Measurements from ENCODE around the gene FLAD1.
A peak's percentile ranks its signal among the peaks of the same experiment; 100 is the strongest.

Gene FLAD1

DNA sequence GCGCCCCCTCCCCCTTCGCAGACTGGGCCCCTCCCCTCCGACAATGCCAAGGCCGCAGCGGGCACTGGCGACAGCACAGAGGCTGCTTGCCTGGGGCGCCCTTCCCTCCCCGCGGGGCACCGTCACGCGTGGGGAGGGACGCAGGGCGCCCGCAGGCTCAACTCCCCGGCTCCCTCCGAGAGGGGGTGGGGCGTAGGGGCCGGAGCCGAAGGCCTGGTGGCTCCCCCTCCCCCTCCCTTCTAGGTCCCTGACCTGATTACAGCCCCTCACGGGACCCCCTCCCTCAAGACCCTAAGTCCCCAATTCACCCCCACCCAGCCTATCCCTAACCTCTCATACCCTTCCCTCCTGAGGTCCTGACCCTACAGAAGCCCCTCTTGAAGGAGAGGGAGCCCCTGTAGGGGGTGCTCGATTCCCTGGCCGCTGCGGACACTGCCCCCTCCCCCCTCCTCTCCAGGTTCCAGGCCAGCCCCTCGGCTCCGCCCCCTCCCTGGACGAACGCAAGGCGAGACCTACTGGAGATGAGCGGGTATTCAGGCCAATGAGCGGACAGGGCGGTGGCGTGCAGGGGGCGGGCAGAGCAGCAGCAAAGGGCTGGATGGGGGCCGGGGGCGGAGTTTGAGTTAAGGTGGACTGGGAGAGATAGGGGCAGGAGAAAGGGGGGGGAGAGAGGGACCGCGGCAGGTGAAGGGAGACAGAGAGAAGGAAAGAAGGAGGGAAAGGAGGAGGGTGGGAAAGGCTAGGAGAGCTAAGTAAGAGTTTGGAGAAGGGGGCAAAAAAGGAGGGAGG is 18.7 kb downstream of the FLAD1 start:
- H3K27ac ChIP-seq, result peak overlapping the region; percentile 96
- no peak; the same call in 1 of the 2 replicates for TF ChIP-seq POLR2AphosphoS5 (IDR thresholded peaks at IDR 0.05; ENCODE audit: borderline replicate concordance, low read depth, low read length)
- TF ChIP-seq FOXP2 (optimal IDR thresholded peaks at IDR 0.05; ENCODE audit: control extremely low read depth, extremely low read length, insufficient read depth), result no peak
- no peak for TF ChIP-seq EZH2 (IDR thresholded peaks at IDR 0.05)
- peak overlapping the region; percentile 95 for H3K4me3 ChIP-seq
- peak; percentile 82 for DNase-seq (ENCODE audit: low read depth, low spot score)
- no peaks in the 10 kb centered on the region for H3K36me3 ChIP-seq (ENCODE audit: insufficient read depth, low read length)
- H3K9ac ChIP-seq (ENCODE audit: insufficient read length), result peak overlapping the region; percentile 9
- H3K9me3 ChIP-seq (ENCODE audit: low read depth, low read length), result no peaks in the 10 kb centered on the region

DNA sequence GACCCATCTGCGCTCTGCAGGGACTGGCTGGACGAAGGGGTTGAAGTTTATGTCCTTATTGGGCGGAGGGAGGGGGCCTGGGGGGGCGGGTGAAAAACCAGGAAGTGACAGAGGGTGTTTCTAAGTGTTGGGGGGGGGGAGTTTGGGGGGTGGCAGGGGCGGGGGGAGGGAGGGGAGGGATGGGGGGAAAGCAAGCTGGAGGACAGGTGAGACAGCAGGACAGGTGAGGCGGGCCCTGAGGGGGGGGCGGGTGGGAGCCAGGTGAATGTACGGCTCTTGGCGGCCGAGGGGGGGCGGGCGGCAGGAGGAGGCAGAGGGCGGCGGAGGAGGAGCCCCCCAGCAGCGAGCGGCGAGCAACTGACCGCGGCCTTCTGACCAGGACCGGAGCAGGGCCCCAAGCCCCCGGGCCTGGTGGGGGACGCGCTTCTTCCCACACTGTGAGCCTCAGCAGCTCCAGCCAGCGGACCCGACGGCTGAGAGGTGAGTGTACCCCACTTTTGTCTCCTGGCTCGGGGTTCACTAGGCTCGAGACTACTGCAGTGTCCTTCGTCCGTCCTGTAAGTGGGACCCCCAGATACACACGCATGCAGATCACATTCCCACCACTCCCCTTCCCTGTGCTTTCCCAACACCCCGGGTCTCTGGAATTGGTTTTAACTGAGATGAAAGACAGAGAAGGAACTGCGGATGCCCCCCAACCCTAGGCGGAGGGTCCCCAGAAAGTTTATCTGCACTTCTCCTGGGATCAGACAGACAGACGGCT is 19.5 kb downstream of the FLAD1 start, which contains the start of gene ZBTB7B:
ZBTB7B (plus strand) TSS at position 339 of the 763 bp plus-strand sequence. CDS start 11,859 bp downstream, outside the sequence.
- Histone ChIP-seq H3K4me3 (peak within 1 kb of the TSS; percentile 96), H3K36me3 (ENCODE audit: insufficient read depth, low read length) (no peaks in the 10 kb centered on the region), H3K27ac (peak within 1 kb of the TSS; percentile 96), H3K9me3 (ENCODE audit: low read depth, low read length) (no peaks in the 10 kb centered on the region), H3K9ac (ENCODE audit: insufficient read length) (peak within 1 kb of the TSS; percentile 87)
- no peak for DNase-seq (ENCODE audit: low read depth, low spot score)
- TF ChIP-seq FOXP2 (optimal IDR thresholded peaks at IDR 0.05; ENCODE audit: control extremely low read depth, extremely low read length, insufficient read depth) (no peak), POLR2AphosphoS5 (IDR thresholded peaks at IDR 0.05; ENCODE audit: borderline replicate concordance, low read depth, low read length) (no peak), EZH2 (IDR thresholded peaks at IDR 0.05) (no peak)

DNA sequence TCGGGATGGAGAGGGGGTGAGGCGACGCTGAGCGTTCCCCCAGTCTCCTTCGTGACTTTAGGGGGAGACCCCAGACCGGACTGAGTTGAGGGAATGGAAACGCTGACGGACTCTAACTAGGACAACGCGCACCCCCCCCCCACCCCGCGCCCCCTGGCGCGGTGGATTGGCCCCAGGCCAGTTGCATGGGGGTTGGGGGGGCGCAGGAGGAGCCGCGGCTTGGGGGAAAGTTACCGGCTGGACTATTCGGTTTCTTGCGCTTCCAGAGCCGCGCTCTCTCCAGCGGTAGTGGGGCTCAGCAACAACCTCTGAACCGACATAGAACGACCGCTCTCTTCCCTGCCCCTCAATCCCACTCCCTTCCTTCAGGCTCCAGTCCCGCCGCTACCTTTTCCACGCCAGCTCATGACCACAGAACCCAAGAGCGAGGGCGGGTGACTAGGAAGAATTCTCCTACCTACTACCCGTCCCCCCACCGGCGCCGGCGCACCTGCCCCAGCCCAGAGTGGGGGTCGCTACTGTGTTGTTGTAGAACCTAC is 20.2 kb downstream of the FLAD1 start:
- Histone ChIP-seq H3K36me3 (ENCODE audit: insufficient read depth, low read length) (no peaks in the 10 kb centered on the region), H3K9ac (ENCODE audit: insufficient read length) (peak overlapping the region; percentile 87), H3K4me3 (peak overlapping the region; percentile 96), H3K9me3 (ENCODE audit: low read depth, low read length) (no peaks in the 10 kb centered on the region), H3K27ac (peak overlapping the region; percentile 96)
- no peak for DNase-seq (ENCODE audit: low read depth, low spot score)
- no peak for TF ChIP-seq EZH2 (IDR thresholded peaks at IDR 0.05)
- no peak for TF ChIP-seq FOXP2 (optimal IDR thresholded peaks at IDR 0.05; ENCODE audit: control extremely low read depth, extremely low read length, insufficient read depth)
- TF ChIP-seq POLR2AphosphoS5 (IDR thresholded peaks at IDR 0.05; ENCODE audit: borderline replicate concordance, low read depth, low read length), result peak; percentile 46

DNA sequence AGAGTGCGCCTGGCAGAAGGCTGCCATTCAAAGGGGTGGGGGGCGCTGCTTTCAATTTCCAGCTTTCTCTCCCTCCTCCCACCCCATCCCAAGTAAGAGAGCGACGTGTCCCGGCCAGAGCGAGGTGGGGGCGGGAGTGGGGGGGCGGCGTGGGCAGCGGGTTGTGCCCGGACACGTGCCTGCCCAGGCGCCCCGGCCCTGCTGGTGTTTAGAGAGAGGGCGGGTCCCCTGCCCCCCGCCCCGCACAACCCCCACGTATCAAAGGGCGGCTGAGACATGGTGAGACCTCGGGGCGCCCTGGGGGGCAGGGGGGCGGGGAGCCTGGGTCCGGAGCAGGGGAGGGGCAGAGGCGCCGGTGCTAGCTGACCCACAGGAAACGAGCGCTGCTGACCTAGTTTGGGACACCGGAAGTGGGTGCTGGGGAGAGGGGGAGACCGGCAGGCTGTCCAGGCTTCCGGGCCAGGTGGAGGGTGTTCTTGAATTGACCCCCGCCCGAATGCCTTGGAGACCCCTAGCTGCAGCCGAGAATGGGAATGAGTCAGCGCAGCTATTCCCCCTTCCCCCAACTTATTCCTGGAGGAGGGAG is 20.7 kb downstream of the FLAD1 start:
- Histone ChIP-seq H3K27ac (peak overlapping the region; percentile 96), H3K9me3 (ENCODE audit: low read depth, low read length) (no peaks in the 10 kb centered on the region), H3K36me3 (ENCODE audit: insufficient read depth, low read length) (no peaks in the 10 kb centered on the region), H3K9ac (ENCODE audit: insufficient read length) (peak overlapping the region; percentile 87), H3K4me3 (peak overlapping the region; percentile 96)
- no peak for DNase-seq (ENCODE audit: low read depth, low spot score)
- no peak for TF ChIP-seq EZH2 (IDR thresholded peaks at IDR 0.05)
- no peak for TF ChIP-seq FOXP2 (optimal IDR thresholded peaks at IDR 0.05; ENCODE audit: control extremely low read depth, extremely low read length, insufficient read depth)
- no peak for TF ChIP-seq POLR2AphosphoS5 (IDR thresholded peaks at IDR 0.05; ENCODE audit: borderline replicate concordance, low read depth, low read length)

DNA sequence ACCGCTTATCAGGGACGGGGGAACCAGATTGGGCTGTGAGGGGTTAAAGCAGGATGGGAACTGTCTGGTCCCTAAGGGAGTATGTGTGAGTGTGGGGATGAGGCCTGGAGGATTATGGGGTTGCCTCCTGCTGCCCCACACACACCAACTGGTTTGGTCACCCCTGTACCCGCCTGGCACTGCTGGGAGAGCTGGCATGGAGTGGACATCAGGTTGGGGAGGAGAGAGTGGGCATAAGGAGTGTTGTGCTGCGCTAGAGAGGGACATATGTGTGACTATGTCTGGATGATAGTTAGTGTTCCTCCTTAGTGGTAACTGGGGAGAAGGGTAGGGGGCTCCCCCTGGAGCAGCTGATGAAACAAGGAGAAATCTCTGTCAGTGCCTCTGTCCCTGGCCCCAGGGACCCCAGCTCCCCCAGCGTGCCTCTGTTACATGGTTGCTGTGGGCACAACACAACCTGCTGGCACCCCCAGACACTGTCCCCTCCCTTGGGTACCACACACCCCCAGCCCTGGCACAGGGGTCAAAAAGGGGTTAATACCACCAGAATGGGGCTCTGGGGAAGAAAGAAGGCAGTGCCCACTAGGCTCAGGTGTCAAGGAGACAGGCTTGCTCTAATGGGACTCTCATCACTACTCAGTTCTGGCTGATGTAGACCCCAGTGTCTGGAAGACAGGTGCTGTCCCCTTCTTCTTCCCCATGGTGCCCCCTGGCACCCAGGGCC is 21.4 kb downstream of the FLAD1 start:
- Histone ChIP-seq H3K36me3 (ENCODE audit: insufficient read depth, low read length) (no peaks in the 10 kb centered on the region), H3K4me3 (peak overlapping the region; percentile 96), H3K9ac (ENCODE audit: insufficient read length) (peak overlapping the region; percentile 87), H3K9me3 (ENCODE audit: low read depth, low read length) (no peaks in the 10 kb centered on the region), H3K27ac (peak overlapping the region; percentile 96)
- no peak for TF ChIP-seq POLR2AphosphoS5 (IDR thresholded peaks at IDR 0.05; ENCODE audit: borderline replicate concordance, low read depth, low read length)
- TF ChIP-seq EZH2 (IDR thresholded peaks at IDR 0.05), result no peak
- TF ChIP-seq FOXP2 (optimal IDR thresholded peaks at IDR 0.05; ENCODE audit: control extremely low read depth, extremely low read length, insufficient read depth), result no peak
- DNase-seq (ENCODE audit: low read depth, low spot score), result no peak

DNA sequence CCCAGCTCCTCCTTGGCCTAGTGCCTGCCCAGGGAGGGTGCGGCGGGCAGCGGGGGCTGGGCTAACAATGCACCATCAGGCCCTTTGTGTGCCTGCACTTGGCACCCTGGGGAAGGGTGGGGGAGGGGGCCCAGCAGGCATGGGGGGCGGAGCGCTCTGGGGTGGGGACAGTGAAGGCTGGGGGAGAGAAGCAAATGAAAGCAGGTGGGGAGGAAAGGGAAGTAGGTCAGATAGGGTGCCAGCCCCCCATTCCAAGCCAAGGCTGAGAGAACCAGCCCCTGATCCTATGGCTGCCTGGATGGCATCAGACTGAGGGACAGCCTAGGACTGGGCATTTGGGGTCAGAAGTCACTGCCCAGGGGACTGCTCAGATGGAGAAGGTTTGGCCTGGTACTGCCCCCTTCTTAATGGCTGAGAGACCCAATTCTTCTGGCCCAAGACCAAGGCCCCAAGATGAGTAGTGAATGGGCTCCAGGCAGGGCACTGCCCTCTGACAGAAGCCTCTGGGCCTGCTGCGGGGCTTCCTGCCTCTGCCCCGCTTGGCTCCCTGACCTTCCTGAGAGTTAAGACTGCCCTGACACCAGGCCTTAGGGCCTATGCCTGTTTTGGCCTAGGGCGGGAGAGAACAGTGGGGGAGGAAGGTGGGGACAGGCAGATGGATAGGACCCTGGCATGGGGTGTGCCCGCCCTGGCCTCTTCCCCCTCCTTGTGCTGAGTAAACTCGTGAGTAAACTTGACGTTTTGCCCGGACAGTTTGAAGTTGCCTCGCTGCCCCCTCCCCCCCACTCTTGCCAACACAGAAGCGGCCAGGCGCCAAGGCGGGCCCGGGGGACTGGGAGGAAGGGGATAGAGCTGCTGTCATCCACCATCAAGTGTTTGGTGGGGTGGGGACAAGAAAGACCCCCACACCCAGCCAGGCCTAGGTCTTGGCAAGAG is 22.2 kb downstream of the FLAD1 start:
- Histone ChIP-seq H3K36me3 (ENCODE audit: insufficient read depth, low read length) (no peaks in the 10 kb centered on the region), H3K4me3 (peak overlapping the region; percentile 96), H3K27ac (peak overlapping the region; percentile 96), H3K9me3 (ENCODE audit: low read depth, low read length) (no peaks in the 10 kb centered on the region), H3K9ac (ENCODE audit: insufficient read length) (peak overlapping the region; percentile 87)
- TF ChIP-seq FOXP2 (optimal IDR thresholded peaks at IDR 0.05; ENCODE audit: control extremely low read depth, extremely low read length, insufficient read depth) (no peak), EZH2 (IDR thresholded peaks at IDR 0.05) (no peak), POLR2AphosphoS5 (IDR thresholded peaks at IDR 0.05; ENCODE audit: borderline replicate concordance, low read depth, low read length) (no peak)
- no peak for DNase-seq (ENCODE audit: low read depth, low spot score)

All from SK-N-MC (cell line).